Measurements from ENCODE around the gene RALGAPA2.

DNA sequence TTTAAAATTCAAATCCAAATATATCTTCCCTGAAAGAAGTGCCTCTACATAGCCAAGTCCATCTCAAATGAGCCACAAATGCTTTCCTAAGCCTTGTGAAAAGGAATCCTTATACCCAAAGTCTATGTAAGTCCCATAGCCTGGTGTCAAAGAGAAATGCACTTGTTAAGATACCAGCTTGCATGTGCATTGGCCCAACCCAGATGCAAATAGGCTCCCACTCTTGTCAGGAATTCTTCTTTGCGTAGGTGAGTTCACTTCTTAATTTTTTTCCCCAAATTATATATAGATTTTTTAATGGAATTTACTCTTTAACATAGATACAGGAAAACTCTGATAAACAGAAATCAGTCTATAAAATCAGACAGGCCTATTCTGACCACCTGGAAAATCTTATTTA is 105.6 kb downstream of the RALGAPA2 start:
- TF ChIP-seq EZH2phosphoT487 (IDR thresholded peaks at IDR 0.05; ENCODE audit: insufficient read depth, low read depth) (no peak), EZH2 (IDR thresholded peaks at IDR 0.05; ENCODE audit: insufficient read depth, poor library complexity, severe bottlenecking) (no peak)

Data from GM23248 (cell line).